Activated CD8-positive, alpha-beta memory T cell treated with anti-CD3 and anti-CD28 coated beads for 36 hours (primary cell): ENCODE measurements around the gene ONECUT2. TPM values are rescaled to one million over a fixed set of nuclear protein-coding genes. Genes with fewer than 3 reads are reported as not detected.
"Not testable (repeated sequence)": the region's sequence is repeated elsewhere in the genome, so short reads cannot be mapped to it uniquely, and the experiment has no call there.

Experiments
- CTCF ChIA-PET: fragments of 350-600 bp; sonication (Branson Sonifier 250); formaldehyde crosslinking; loops from one replicate; lab custom pipeline; 2021; ENCODE audit warnings: antibody characterized with exemption; lab: Charles Lee
- POLR2A ChIA-PET: fragments of 350-600 bp; sonication (Branson Sonifier 250); formaldehyde crosslinking; loops from one replicate; lab custom pipeline; 2021; ENCODE audit warnings: antibody characterized with exemption; lab: Charles Lee
- total RNA-seq, 2 experiments: library from RNA; stranded (reverse); gene quantifications; one replicate each; pipeline ENCODE4 v1.2.3, GENCODE V29; 2021

The ONECUT2 gene
- total RNA-seq = not detected

- ChIA-PET POLR2A (interaction anchor here (0.6 kb wide), 1 partner anchor 84 kb away, joined by 3 read pairs; no protein-coding TSS in a partner anchor), CTCF (interaction anchor here (1.3 kb wide), 1 partner anchor 650 kb away, joined by 3 read pairs; no protein-coding TSS in a partner anchor)
These were observed at the start of gene ONECUT2 for GRCh38 chr18:57434536-57435494. ONECUT2 (plus strand) TSS chr18:57435374; CDS start chr18:57435717, 343 bp downstream.

- POLR2A ChIA-PET = no interaction called here
- CTCF ChIA-PET = interaction anchor here (0.6 kb wide), 1 partner anchor 14 kb away, joined by 3 read pairs; no protein-coding TSS in a partner anchor
These were observed 45.9 kb upstream of the ONECUT2 start for GRCh38 chr18:57389271-57389670.

- POLR2A ChIA-PET = no interaction called here
- CTCF ChIA-PET = no interaction called here
These were observed 45.1 kb upstream of the ONECUT2 start for GRCh38 chr18:57390044-57390443.

- POLR2A ChIA-PET, CTCF ChIA-PET: not testable (repeated sequence)
These were observed 40.4 kb upstream of the ONECUT2 start for GRCh38 chr18:57394749-57395148.

- POLR2A ChIA-PET = not testable (repeated sequence)
These were observed 38.3 kb upstream of the ONECUT2 start for GRCh38 chr18:57396831-57397230.

GRCh38 chr18:57397440-57398132 is 37.6 kb upstream of the ONECUT2 start:
- ChIA-PET CTCF (no interaction called here), POLR2A (no interaction called here)

More at GRCh38 chr18:57396831-57397230, 38.3 kb upstream of the ONECUT2 start:
- CTCF ChIA-PET = not testable (repeated sequence)

- CTCF ChIA-PET = no interaction called here
- POLR2A ChIA-PET = no interaction called here
These were observed 30.8 kb upstream of the ONECUT2 start for GRCh38 chr18:57404345-57404744.

- ChIA-PET POLR2A (no interaction called here), CTCF (no interaction called here)
These were observed 25.5 kb upstream of the ONECUT2 start for GRCh38 chr18:57409650-57410049.

- POLR2A ChIA-PET = no interaction called here
- CTCF ChIA-PET = no interaction called here
These were observed 24.4 kb upstream of the ONECUT2 start for GRCh38 chr18:57410749-57411148.

GRCh38 chr18:57416542-57416941 is 18.6 kb upstream of the ONECUT2 start:
- ChIA-PET POLR2A (no interaction called here), CTCF (no interaction called here)

- ChIA-PET CTCF (no interaction called here), POLR2A (no interaction called here)
These were observed 12.8 kb upstream of the ONECUT2 start for GRCh38 chr18:57422313-57422872.

GRCh38 chr18:57423821-57424220 is 11.4 kb upstream of the ONECUT2 start:
- CTCF ChIA-PET = no interaction called here
- POLR2A ChIA-PET = no interaction called here

- POLR2A ChIA-PET = no interaction called here
- CTCF ChIA-PET = no interaction called here
These were observed 10.1 kb upstream of the ONECUT2 start for GRCh38 chr18:57425096-57425495.

- ChIA-PET CTCF (no interaction called here), POLR2A (no interaction called here)
These were observed 9.0 kb upstream of the ONECUT2 start for GRCh38 chr18:57426187-57426586.

GRCh38 chr18:57427429-57428201 is 7.6 kb upstream of the ONECUT2 start:
- ChIA-PET POLR2A (no interaction called here), CTCF (no interaction called here)

- ChIA-PET CTCF (interaction anchor here (1.1 kb wide), 1 partner anchor 10 kb away, joined by 3 read pairs; no protein-coding TSS in a partner anchor), POLR2A (no interaction called here)
These were observed 6.7 kb upstream of the ONECUT2 start for GRCh38 chr18:57428221-57429150.

GRCh38 chr18:57429167-57430078 is 5.8 kb upstream of the ONECUT2 start:
- CTCF ChIA-PET = interaction anchor here (1.1 kb wide), 1 partner anchor 9 kb away, joined by 3 read pairs; no protein-coding TSS in a partner anchor
- POLR2A ChIA-PET = no interaction called here
